Vagina (tissue), 2 donors: Measurements from ENCODE around the gene PEBP1.

Experiments used
- CTCF ChIP-seq, 3 experiments: fragments of 450-650 bp in 2 of 3; fragments of 200-600 bp in 1 of 3; sonication (generic) in 1 of 3; IDR thresholded peaks; one replicate each; pipeline ENCODE4 v1.5.1; 2017 to 2019; ENCODE audit warnings: antibody characterized with exemption in 3 of 3, mild to moderate bottlenecking in 2 of 3, moderate library complexity in 2 of 3
- POLR2A ChIP-seq, 2 donors: fragments of 450-650 bp; IDR thresholded peaks; one replicate each; pipeline ENCODE4 v1.6.1; 2017; ENCODE audit warnings: antibody characterized with exemption in 2 of 2, mild to moderate bottlenecking in 2 of 2, moderate library complexity in 2 of 2

- TF ChIP-seq CTCF (IDR thresholded peaks at IDR 0.05), result no peak
- TF ChIP-seq POLR2A (IDR thresholded peaks at IDR 0.05), result no peak
Measured at GRCh38 chr12:118136559-118137003, 657 bp downstream of the PEBP1 start.
